Small intestine (tissue), 7 donors: ENCODE measurements around the gene IRAK3. TPM values are rescaled to one million over a fixed set of nuclear protein-coding genes. Genes with fewer than 3 reads are reported as not detected.
A peak's percentile ranks its signal among the peaks of the same experiment; 100 is the strongest.
"Not testable (repeated sequence)": the region's sequence is repeated elsewhere in the genome, so short reads cannot be mapped to it uniquely, and the experiment has no call there.

Source experiments
- DNase-seq, 2 donors: peaks; one replicate each; pipeline versions ENCODE4 v3.0.0 to v3.0.0-alpha.2; 2013
- FAIRE-seq: peaks from 2 replicates; lab custom pipeline; 2012; peaks lifted over from hg19 to GRCh38; lab: Jason Lieb, UNC
- H3K27ac ChIP-seq, 3 donors: one replicate each; pipeline ENCODE4 v1.5.1; 2013; ENCODE audit warnings: low read length in 2 of 3, mild to moderate bottlenecking in 2 of 3, control low read depth in 1 of 3, inconsistent platforms in 1 of 3, low read depth in 1 of 3, moderate library complexity in 1 of 3
- H3K27me3 ChIP-seq, 3 donors: one replicate each; pipeline ENCODE4 v1.6.1; 2013; ENCODE audit warnings: low read length in 3 of 3, inconsistent platforms in 1 of 3; ENCODE audit not compliant: control insufficient read depth in 3 of 3, insufficient read depth in 3 of 3
- H3K36me3 ChIP-seq, 3 donors: one replicate each; pipeline ENCODE4 v1.6.1; 2013; ENCODE audit warnings: low read length in 3 of 3, inconsistent platforms in 1 of 3, low read depth in 1 of 3, mild to moderate bottlenecking in 1 of 3, moderate library complexity in 1 of 3; ENCODE audit not compliant: control insufficient read depth in 3 of 3, insufficient read depth in 2 of 3
- H3K4me1 ChIP-seq, 3 donors: one replicate each; pipeline ENCODE4 v1.6.1; 2013; ENCODE audit warnings: low read length in 2 of 3, inconsistent platforms in 1 of 3, low read depth in 1 of 3, mild to moderate bottlenecking in 1 of 3, moderate library complexity in 1 of 3; ENCODE audit not compliant: control insufficient read depth in 3 of 3, insufficient read depth in 2 of 3
- H3K4me3 ChIP-seq, 3 donors: one replicate each; pipeline ENCODE4 v1.5.1; 2013; ENCODE audit warnings: low read length in 3 of 3, control low read depth in 1 of 3, inconsistent platforms in 1 of 3, low read depth in 1 of 3, mild to moderate bottlenecking in 1 of 3, moderate library complexity in 1 of 3
- H3K9me3 ChIP-seq, 2 donors: one replicate each; pipeline ENCODE4 v1.6.1; 2013; ENCODE audit warnings: low read depth in 1 of 2, low read length in 1 of 2; ENCODE audit not compliant: control insufficient read depth in 2 of 2, insufficient read depth in 1 of 2
- WGBS, 3 donors: extraction: QIAGEN DNeasy Blood & Tissue Kit; methylation state at CpG; one replicate each; pipeline ENCODE4 v1.1.7; 2013; 5-methylcytosine and 5-hydroxymethylcytosine counted together
- polyA plus RNA-seq, 4 donors: library from polyadenylated mRNA; stranded (reverse) in 3 of 4; unstranded in 1 of 4; fragments of 200-250 nt in 3 of 4; fragments of 120-200 nt in 1 of 4; gene quantifications; one replicate each; pipeline versions ENCODE4 v1.2.1 to v1.2.3, GENCODE V29; 2013
- donor health status: healthy with polysubstance abuse.
- donor health status: control.
- donor health status: control.
- donor health status: Bipolar disorder and iron deficiency.
- donor health status: healthy.

IRAK3 gene
- polyA plus RNA-seq, 4 donors: 0.22 to 4.0 (median 1.6) TPM

DNA sequence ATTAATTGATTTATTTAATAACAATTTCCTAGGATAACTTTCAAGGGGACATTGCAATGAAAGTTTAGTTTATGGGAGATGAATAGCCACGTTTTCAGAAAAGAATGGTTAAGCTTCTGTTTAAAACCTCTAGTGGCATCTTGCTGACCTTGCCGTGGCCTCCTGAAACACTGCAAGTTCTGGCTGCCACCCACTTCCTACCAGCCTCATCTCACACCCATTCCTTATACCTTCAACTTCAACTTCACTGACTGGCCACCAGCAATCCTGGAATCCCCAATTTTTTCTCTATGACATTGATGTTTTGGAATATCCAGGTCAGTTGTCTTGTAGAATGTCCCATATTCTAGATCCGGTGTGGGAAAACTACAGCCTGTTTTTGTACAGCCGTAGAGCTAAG is 108.1 kb downstream of the IRAK3 start:
- H3K27me3 ChIP-seq: peaks cover 0 to 5% (median 0%) of the 10 kb centered on the region in 3 donors
- no peak overlapping the region for H3K4me3 ChIP-seq
- H3K4me1 ChIP-seq: no peaks in the 10 kb centered on the region
- H3K27ac ChIP-seq: no peak overlapping the region
- WGBS, 3 donors: 55 to 71% (median 66%) methylated on average over 4 of the region's 4 CpGs
- H3K36me3 ChIP-seq: no peaks in the 10 kb centered on the region
- DNase-seq (no peak), FAIRE-seq (no peak)
- no peaks in the 10 kb centered on the region for H3K9me3 ChIP-seq

DNA sequence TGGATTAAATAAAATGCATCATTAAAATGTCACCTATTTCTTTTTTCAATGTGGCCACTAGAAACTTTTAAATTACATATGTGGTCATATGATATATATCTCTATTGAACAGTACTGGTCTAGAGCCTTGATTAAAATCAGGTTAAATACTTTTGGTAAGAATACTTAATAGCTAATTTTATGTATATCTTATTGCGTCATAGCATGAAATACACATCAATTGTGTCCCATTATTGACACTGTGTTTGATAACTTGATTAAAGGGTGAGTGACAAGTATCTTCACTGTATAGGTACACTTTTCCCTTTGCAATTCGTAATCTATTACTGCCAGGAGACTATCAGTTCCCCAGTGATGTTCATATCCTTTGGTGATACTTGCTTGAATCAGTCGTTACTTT is 108.9 kb downstream of the IRAK3 start:
- H3K4me1 ChIP-seq: peaks cover 0 to 1% (median 0%) of the 10 kb centered on the region in 3 donors
- DNase-seq (no peak), FAIRE-seq (no peak)
- H3K9me3 ChIP-seq: no peaks in the 10 kb centered on the region
- no peak overlapping the region for H3K4me3 ChIP-seq
- WGBS, 3 donors: 86 to 89% (median 88%) methylated on average over 3 of the region's 3 CpGs
- no peaks in the 10 kb centered on the region for H3K36me3 ChIP-seq
- no peak overlapping the region for H3K27ac ChIP-seq
- peaks cover 0 to 5% (median 0%) of the 10 kb centered on the region in 3 donors for H3K27me3 ChIP-seq

DNA sequence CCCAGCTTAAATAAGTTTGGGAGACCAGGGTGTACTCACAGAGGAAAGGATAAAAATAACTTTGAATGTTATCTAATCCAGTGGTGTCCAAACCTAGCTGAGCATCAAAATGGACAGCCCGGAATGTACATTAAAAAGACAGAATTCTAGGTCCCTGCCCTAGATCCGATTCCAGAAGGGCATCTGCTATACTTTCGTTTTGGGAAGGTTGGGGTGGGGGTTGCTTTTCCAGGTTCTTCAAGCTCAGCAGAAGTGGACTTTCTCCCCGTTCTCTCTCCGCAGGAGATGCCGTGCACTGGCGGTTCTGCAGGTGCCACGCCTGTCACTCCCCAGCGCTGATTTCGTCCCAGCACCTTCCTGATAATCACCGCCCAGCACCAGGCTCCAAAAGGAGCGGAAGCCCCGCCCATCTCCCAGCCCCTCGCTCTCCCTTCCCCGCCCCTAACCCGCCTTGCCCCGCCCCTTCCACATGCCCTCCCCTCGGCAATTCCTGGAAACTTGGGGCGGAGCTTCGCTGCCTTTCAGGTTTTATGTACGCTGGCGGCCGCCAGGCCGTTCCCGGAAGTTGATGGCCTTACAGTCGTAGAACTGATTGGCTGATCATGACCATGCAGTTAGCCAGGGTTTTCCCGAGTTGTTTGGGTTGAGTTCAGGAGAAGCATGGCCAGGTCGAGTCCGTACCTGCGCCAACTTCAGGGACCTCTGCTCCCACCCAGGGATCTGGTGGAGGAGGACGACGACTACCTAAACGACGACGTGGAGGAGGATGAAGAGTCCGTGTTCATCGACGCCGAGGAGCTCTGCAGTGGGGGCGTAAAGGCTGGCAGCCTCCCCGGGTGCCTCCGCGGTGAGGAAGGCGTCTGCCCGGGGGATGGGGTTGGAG is 113.2 kb downstream of the IRAK3 start, which contains the start of gene HELB:
Gene HELB (plus strand): TSS at position 550 of the 883 bp plus-strand sequence. CDS start 111 bp downstream, at position 661.
- Histone ChIP-seq H3K9me3 (no peaks in the 10 kb centered on the region), H3K27ac (peak within 1 kb of the TSS; percentile 69 to 85 (median 85)), H3K4me3 (peak within 1 kb of the TSS; percentile 50 to 89 (median 60)), H3K27me3 (peaks cover 0 to 3% (median 0%) of the 10 kb centered on the region in 3 donors), H3K36me3 (no peaks in the 10 kb centered on the region), H3K4me1 (peaks cover 0 to 4% (median 0%) of the 10 kb centered on the region in 3 donors)
- 0 to 1% (median 0%) methylated on average over 43 to 45 of the region's 45 CpGs for WGBS, 3 donors
- DNase-seq (peak; percentile 98 to 99), FAIRE-seq (peak; percentile 76)

DNA sequence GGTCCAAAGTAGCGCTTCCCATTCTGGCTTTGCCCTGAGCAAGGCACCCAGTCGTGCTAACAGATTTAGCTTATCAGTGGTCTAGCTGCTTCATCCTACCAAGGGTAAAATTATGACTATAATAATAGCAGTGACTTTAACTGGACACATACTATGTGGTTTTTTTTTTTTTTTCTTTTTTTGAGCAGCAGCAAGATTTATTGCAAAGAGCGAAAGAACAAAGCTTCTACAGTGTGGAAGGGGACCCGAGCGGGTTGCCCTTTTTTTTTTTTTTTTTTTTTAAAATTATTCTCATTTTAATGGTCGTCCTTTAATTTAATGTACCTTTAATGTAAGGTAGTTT is 113.8 kb downstream of the IRAK3 start:
- no peak for FAIRE-seq
- WGBS, 3 donors: 4 to 9% (median 7%) methylated on average over 6 of the region's 6 CpGs
- Histone ChIP-seq H3K4me1 (peaks cover 0 to 4% (median 0%) of the 10 kb centered on the region in 3 donors), H3K9me3 (no peaks in the 10 kb centered on the region), H3K36me3 (no peaks in the 10 kb centered on the region), H3K4me3 (peak overlapping the region; percentile 50 to 89 (median 60)), H3K27ac (peak overlapping the region; percentile 69 to 85 (median 85)), H3K27me3 (peaks cover 0 to 2% (median 0%) of the 10 kb centered on the region in 3 donors)
- no peak for DNase-seq

DNA sequence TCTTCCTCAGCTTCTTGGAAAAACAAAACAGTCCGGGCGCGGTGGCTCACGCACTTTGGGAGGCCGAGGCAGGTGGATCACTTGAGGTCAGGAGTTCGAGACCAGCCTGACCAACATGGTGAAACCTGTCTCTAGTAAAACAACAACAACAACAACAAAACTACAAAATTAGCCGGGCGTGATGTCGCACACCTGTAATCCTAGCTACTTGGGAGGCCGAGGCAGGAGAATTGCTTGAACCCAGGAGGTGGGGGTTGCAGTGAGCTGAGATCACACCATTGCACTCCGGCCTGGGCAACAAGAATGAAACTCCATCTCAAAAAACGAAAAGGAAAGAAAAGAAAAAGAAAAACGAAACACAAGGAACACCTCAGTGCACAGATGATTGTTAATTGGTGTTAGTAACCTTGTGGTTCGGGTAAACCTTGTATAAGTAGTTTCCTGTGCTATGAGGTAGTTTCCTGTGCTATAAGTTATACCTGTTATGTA is 114.3 kb downstream of the IRAK3 start:
- 41 to 63% (median 43%) methylated on average over 14 of the region's 14 CpGs for WGBS, 3 donors
- peak in 1 of 2 donors; percentile 25 for DNase-seq
- not testable (repeated sequence) for H3K4me1 ChIP-seq, H3K9me3 ChIP-seq, H3K27me3 ChIP-seq, FAIRE-seq, H3K36me3 ChIP-seq
- peak overlapping the region; percentile 30 to 89 (median 60) for H3K4me3 ChIP-seq
- H3K27ac ChIP-seq: peak overlapping the region in 1 of 3 donors; percentile 62

Other genes with a start within 250 kb of the IRAK3 start
- 10 to 100 TPM; 18.8 to 29.7 (median 27.4) TPM for gene LLPH, start 58.5 kb upstream of the IRAK3 start, polyA plus RNA-seq
- 100 to 1,000 TPM in 2 of 4 donors, 10 to 100 TPM in 2; 45.7 to 165 (median 101) TPM for gene TMBIM4, start 19.2 kb upstream of the IRAK3 start, polyA plus RNA-seq
- gene HELB, start 113.3 kb downstream of the IRAK3 start, polyA plus RNA-seq: 1 to 10 TPM in 1 of 4 donors, under 1 TPM in 3; 0.27 to 3.9 (median 0.62) TPM